NCI-H2196 treated with DMSO at 0.1 percent for 48 hours (cell line): ENCODE measurements around the gene RPL31.
A peak's percentile ranks its signal among the peaks of the same experiment; 100 is the strongest.

ENCODE experiments used
- DNase-seq: peaks from one replicate; lab custom pipeline; 2025; ENCODE audit not compliant: unreplicated experiment; lab: John Stamatoyannopoulos, UW

RPL31 gene

GRCh38 chr2:100992262-100992661 lies 9.8 kb upstream of the RPL31 start:
- DNase-seq = no peak

- no peak for DNase-seq
Measured at GRCh38 chr2:100993294-100993693, 8.8 kb upstream of the RPL31 start.

- no peak for DNase-seq
Measured at GRCh38 chr2:100995309-100996075, 6.6 kb upstream of the RPL31 start.

GRCh38 chr2:100997509-100998234 lies 4.4 kb upstream of the RPL31 start:
- DNase-seq = no peak

- no peak for DNase-seq
Measured at GRCh38 chr2:100998235-100998573, 3.9 kb upstream of the RPL31 start.

- no peak for DNase-seq
Measured at GRCh38 chr2:100999995-101000394, 2.1 kb upstream of the RPL31 start.

- DNase-seq = no peak
Measured at GRCh38 chr2:101002562-101003277, 631 bp downstream of the RPL31 start.

GRCh38 chr2:101003278-101003775 lies 1.2 kb downstream of the RPL31 start:
- DNase-seq = no peak

- DNase-seq = no peak
Measured at GRCh38 chr2:101004620-101005325, 2.7 kb downstream of the RPL31 start.

- DNase-seq = no peak
Measured at GRCh38 chr2:101006065-101006715, 4.1 kb downstream of the RPL31 start.

GRCh38 chr2:101007415-101008345 lies 5.6 kb downstream of the RPL31 start:
- DNase-seq = no peak

GRCh38 chr2:101011152-101011551 lies 9.1 kb downstream of the RPL31 start:
- DNase-seq = no peak

- DNase-seq = no peak
Measured at GRCh38 chr2:101012054-101012705, 10.1 kb downstream of the RPL31 start.

GRCh38 chr2:101012706-101013181 lies 10.7 kb downstream of the RPL31 start:
- DNase-seq = peak; percentile 9

- no peak for DNase-seq
Measured at GRCh38 chr2:101014264-101014857, 12.3 kb downstream of the RPL31 start.

GRCh38 chr2:101017371-101017770 lies 15.3 kb downstream of the RPL31 start:
- no peak for DNase-seq

- DNase-seq = no peak
Measured at GRCh38 chr2:101018934-101019333, 16.8 kb downstream of the RPL31 start.

- no peak for DNase-seq
Measured at GRCh38 chr2:101022221-101022620, 20.1 kb downstream of the RPL31 start.
